A673 (cell line): ENCODE measurements around the gene ZNF776. TPM values are rescaled to one million over a fixed set of nuclear protein-coding genes. Genes with fewer than 3 reads are reported as not detected.

Experiments
- BruUV-seq: library from RNA; stranded (reverse); fragments of 400-500 nt; replicated peaks from 2 replicates; lab custom pipeline; 2021; lab: Mats Ljungman, UMichigan
- CTCF ChIA-PET: fragments of 300-600 bp; sonication (Branson Sonifier 250); formaldehyde crosslinking; loops from one replicate; lab custom pipeline; 2022; ENCODE audit warnings: antibody characterized with exemption; lab: Charles Lee
- POLR2A ChIA-PET: fragments of 300-600 bp; sonication (Branson Sonifier 250); formaldehyde crosslinking; loops from one replicate; lab custom pipeline; 2022; ENCODE audit warnings: antibody characterized with exemption; ENCODE audit not compliant: low non-redundant PET; lab: Charles Lee
- DNase-seq: peaks from one replicate; pipeline ENCODE4 v3.0.0-alpha.2; 2015; ENCODE audit warnings: low spot score
- H3K27ac ChIP-seq: fragments of 200-600 bp; sonication (generic); 2 replicates; pipeline ENCODE4 v1.5.1; 2016; ENCODE audit warnings: mixed run types, low read depth, mild to moderate bottlenecking, mixed read lengths, antibody characterized with exemption, low read length; ENCODE audit not compliant: poor library complexity, severe bottlenecking
- H3K27me3 ChIP-seq: fragments of 200-600 bp; sonication (generic); replicated peaks from 2 replicates; pipeline ENCODE4 v1.6.1; 2017; ENCODE audit warnings: mixed run types, low read depth, mild to moderate bottlenecking, mixed read lengths, antibody characterized with exemption, low read length; ENCODE audit not compliant: insufficient read depth, poor library complexity
- H3K36me3 ChIP-seq: fragments of 200-600 bp; sonication (generic); 2 replicates; pipeline ENCODE4 v1.6.1; 2016; ENCODE audit warnings: mixed run types, mild to moderate bottlenecking, mixed read lengths, antibody characterized with exemption, low read length; ENCODE audit not compliant: insufficient read depth, poor library complexity, severe bottlenecking
- H3K4me1 ChIP-seq: fragments of 200-600 bp; sonication (generic); 2 replicates; pipeline ENCODE4 v1.6.1; 2017; ENCODE audit warnings: mixed run types, mild to moderate bottlenecking, mixed read lengths, antibody characterized with exemption, low read length; ENCODE audit not compliant: insufficient read depth, poor library complexity, severe bottlenecking
- H3K4me3 ChIP-seq: fragments of 200-600 bp; sonication (generic); 2 replicates; pipeline ENCODE4 v1.5.1; 2016; ENCODE audit warnings: low read depth, mixed run types, mild to moderate bottlenecking, mixed read lengths, low read length; ENCODE audit not compliant: poor library complexity, severe bottlenecking
- H3K9me3 ChIP-seq: fragments of 200-600 bp; sonication (generic); 2 replicates; pipeline ENCODE4 v1.6.1; 2016; ENCODE audit warnings: mixed run types, low read depth, mild to moderate bottlenecking, mixed read lengths, antibody characterized with exemption, low read length; ENCODE audit not compliant: poor library complexity, severe bottlenecking
- CTCF ChIP-seq: fragments of 300-800, 200-600 bp; sonication (generic); conservative IDR thresholded peaks from 2 replicates; pipeline ENCODE4 v1.5.1; 2017; ENCODE audit warnings: low read depth, mild to moderate bottlenecking, antibody characterized with exemption, low read length, moderate library complexity, mixed read lengths
- EZH2 ChIP-seq: fragments of 200-600 bp; sonication (generic); IDR thresholded peaks from 2 replicates; pipeline ENCODE4 v1.6.1; 2017; ENCODE audit warnings: borderline replicate concordance, low read depth, mild to moderate bottlenecking, mixed read lengths, antibody characterized with exemption, low read length; ENCODE audit not compliant: poor library complexity, severe bottlenecking
- intact Hi-C: fragments of 100-400 bp; cut with micrococcal nuclease; formaldehyde crosslinking; loops from one replicate; pipeline ENCODE4 v1.10.0; 2022; ENCODE audit not compliant: unreplicated experiment
- total RNA-seq: library from RNA; stranded (reverse); gene quantifications from 2 replicates; pipeline ENCODE4 v1.2.3, GENCODE V29; 2021

ZNF776 gene
- total RNA-seq, 1 experiment from 2014 or later, result 15.8 TPM

DNA sequence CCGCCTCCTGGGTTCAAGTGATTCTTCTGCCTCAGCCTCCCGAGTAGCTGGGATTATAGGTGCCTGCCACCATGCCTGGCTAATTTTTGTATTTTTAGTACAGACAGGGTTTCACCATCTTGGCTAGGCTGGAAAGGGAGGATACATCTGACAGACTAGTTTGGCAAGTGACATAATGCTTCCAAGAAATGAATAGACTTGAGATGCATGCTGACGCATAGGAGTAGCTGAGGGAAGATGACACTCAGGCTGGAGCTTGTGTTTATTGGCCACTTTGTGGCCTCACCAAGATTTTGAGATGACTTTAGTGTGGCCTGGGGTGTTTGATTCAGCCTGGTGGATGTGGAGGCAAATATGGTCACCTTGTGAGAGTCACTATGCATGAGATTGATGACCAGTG lies 26.9 kb downstream of the ZNF776 start:
- H3K4me3 ChIP-seq, result no peak overlapping the region
- ChIA-PET CTCF (no interaction called here), POLR2A (no interaction called here)
- H3K27ac ChIP-seq, result no peak overlapping the region
- H3K4me1 ChIP-seq, result no peaks in the 10 kb centered on the region
- intact Hi-C loops, result no loop called here
- peaks cover 39% of the 10 kb centered on the region for H3K9me3 ChIP-seq
- no TSS peak for BruUV-seq
- DNase-seq, result no peak
- TF ChIP-seq EZH2, result no peak
- no peak for TF ChIP-seq CTCF
- no peaks in the 10 kb centered on the region for H3K27me3 ChIP-seq
- peaks cover 55% of the 10 kb centered on the region for H3K36me3 ChIP-seq

DNA sequence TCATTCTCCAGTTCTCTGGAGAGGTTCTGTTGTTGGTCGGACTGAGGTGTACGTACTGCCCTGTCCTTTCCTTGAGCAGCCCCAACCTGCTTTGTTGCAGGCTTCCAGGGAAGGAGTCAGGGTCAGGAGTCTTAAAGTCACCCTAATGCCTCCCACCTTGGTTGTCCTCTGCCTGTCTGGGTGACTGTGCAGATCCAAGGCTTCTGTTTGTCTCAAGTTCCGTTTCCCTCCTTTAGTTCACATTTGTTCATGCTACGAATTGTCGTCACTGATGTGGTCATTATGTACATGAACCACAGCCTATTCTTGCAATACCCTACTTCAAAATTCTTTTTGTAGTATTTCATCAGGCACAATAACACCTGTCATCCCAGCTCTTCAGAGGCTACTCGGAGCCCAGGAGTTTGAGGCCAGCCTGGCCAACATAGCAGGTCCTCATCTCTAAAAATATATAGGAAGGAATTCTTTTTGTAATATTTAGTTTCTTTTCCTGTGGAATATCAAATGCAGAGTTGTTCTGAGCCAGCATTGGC lies 30.2 kb downstream of the ZNF776 start:
- Histone ChIP-seq H3K9me3 (peaks cover 72% of the 10 kb centered on the region), H3K4me3 (no peak overlapping the region), H3K27me3 (no peaks in the 10 kb centered on the region), H3K4me1 (no peaks in the 10 kb centered on the region), H3K36me3 (peaks cover 81% of the 10 kb centered on the region), H3K27ac (no peak overlapping the region)
- intact Hi-C loops, result no loop called here
- no TSS peak for BruUV-seq
- POLR2A ChIA-PET, result no interaction called here
- TF ChIP-seq CTCF (no peak), EZH2 (no peak)
- CTCF ChIA-PET, result no interaction called here
- no peak for DNase-seq

DNA sequence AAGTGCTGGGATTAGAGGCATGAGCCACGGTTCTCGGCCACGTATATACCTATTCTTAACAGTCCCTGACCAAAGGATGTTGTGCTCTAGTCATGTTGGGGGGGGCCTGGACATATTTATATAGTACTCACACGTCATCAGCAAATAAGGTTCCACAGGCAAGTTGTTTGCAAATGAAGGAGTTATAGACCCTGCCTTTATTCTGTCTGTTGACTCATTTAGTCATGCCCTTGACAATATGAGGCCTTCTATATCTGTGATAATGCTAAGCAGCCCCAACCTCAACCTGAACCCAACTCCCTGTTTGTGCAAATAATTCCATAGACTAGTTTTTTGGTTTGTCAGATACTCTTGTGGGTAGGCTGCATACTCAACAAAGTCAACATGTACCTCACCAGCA lies 31.7 kb downstream of the ZNF776 start:
- Histone ChIP-seq H3K4me1 (no peaks in the 10 kb centered on the region), H3K27me3 (no peaks in the 10 kb centered on the region), H3K9me3 (peaks cover 68% of the 10 kb centered on the region), H3K36me3 (peaks cover 70% of the 10 kb centered on the region), H3K27ac (no peak overlapping the region), H3K4me3 (no peak overlapping the region)
- no peak for TF ChIP-seq CTCF
- TF ChIP-seq EZH2, result no peak
- DNase-seq, result no peak
- POLR2A ChIA-PET, result no interaction called here
- BruUV-seq, result no TSS peak
- CTCF ChIA-PET, result no interaction called here
- intact Hi-C loops, result no loop called here
